DND-41 (cell line): ENCODE data around the gene AANAT.
A peak's percentile ranks its signal among the peaks of the same experiment; 100 is the strongest.

Source experiments
- ATAC-seq: fragments of 200-7000 bp; cut with Tn5 transposase; 3 replicates; pipeline ENCODE4 v1.9.1; 2021; ENCODE audit warnings: low read depth; ENCODE audit not compliant: insufficient read depth
- DNase-seq: peaks from one replicate; pipeline ENCODE4 v3.0.0-alpha.2; 2020
- H2AFZ ChIP-seq: 2 replicates; pipeline ENCODE4 v1.6.0; 2012; ENCODE audit warnings: low read depth, low read length
- H3K27ac ChIP-seq: 2 replicates; pipeline ENCODE4 v1.5.1; 2012; ENCODE audit warnings: low read length, inconsistent platforms
- H3K27me3 ChIP-seq: fragments of 200-600 bp; sonication (generic); 2 replicates; pipeline ENCODE4 v1.6.0; 2012; ENCODE audit warnings: low read length, mild to moderate bottlenecking, inconsistent platforms; ENCODE audit not compliant: insufficient read depth, poor library complexity
- H3K36me3 ChIP-seq: 2 replicates; pipeline ENCODE4 v1.5.1; 2012; ENCODE audit warnings: low read length, inconsistent platforms; ENCODE audit not compliant: insufficient read depth
- H3K4me1 ChIP-seq: 2 replicates; pipeline ENCODE4 v1.5.1; 2012; ENCODE audit warnings: mild to moderate bottlenecking, low read length; ENCODE audit not compliant: insufficient read depth
- H3K4me2 ChIP-seq: 2 replicates; pipeline ENCODE4 v1.6.0; 2012; ENCODE audit warnings: mild to moderate bottlenecking, moderate library complexity, low read length, inconsistent platforms; ENCODE audit not compliant: insufficient read depth
- H3K4me3 ChIP-seq, 2 experiments: fragments of 200-600 bp in 1 of 2; shearing (Covaris generic) in 1 of 2; 2 replicates each; pipeline ENCODE4 v1.5.1; 2012 to 2016; ENCODE audit warnings: inconsistent platforms in 2 of 2, low read length in 2 of 2, mild to moderate bottlenecking in 2 of 2, low read depth in 1 of 2, moderate library complexity in 1 of 2
- H3K79me2 ChIP-seq: 2 replicates; pipeline ENCODE4 v1.6.0; 2012; ENCODE audit warnings: low read length, inconsistent platforms; ENCODE audit not compliant: insufficient read depth
- H3K9ac ChIP-seq: 2 replicates; pipeline ENCODE4 v1.6.0; 2012; ENCODE audit warnings: low read depth, mild to moderate bottlenecking, inconsistent platforms, low read length, moderate library complexity
- H3K9me3 ChIP-seq: 2 replicates; pipeline ENCODE4 v1.5.1; 2012; ENCODE audit warnings: low read length, moderate library complexity, mild to moderate bottlenecking, inconsistent platforms; ENCODE audit not compliant: insufficient read depth, severe bottlenecking
- H4K20me1 ChIP-seq: 2 replicates; pipeline ENCODE4 v1.6.0; 2012; ENCODE audit warnings: low read length; ENCODE audit not compliant: insufficient read depth
- EZH2 ChIP-seq: IDR thresholded peaks from 3 replicates; pipeline ENCODE4 v1.6.1; 2012; ENCODE audit warnings: borderline replicate concordance, low read depth, mild to moderate bottlenecking, moderate library complexity, low read length, inconsistent platforms; ENCODE audit not compliant: severe bottlenecking
- TF ChIP-seq, protein P1 (sequence below): IDR thresholded peaks from 2 replicates; pipeline ENCODE4 v1.5.1; 2012; ENCODE audit warnings: borderline replicate concordance, low read length, moderate library complexity, mild to moderate bottlenecking; ENCODE audit not compliant: poor library complexity, severe bottlenecking; ENCODE audit errors: extremely low read depth

Gene AANAT

DNA sequence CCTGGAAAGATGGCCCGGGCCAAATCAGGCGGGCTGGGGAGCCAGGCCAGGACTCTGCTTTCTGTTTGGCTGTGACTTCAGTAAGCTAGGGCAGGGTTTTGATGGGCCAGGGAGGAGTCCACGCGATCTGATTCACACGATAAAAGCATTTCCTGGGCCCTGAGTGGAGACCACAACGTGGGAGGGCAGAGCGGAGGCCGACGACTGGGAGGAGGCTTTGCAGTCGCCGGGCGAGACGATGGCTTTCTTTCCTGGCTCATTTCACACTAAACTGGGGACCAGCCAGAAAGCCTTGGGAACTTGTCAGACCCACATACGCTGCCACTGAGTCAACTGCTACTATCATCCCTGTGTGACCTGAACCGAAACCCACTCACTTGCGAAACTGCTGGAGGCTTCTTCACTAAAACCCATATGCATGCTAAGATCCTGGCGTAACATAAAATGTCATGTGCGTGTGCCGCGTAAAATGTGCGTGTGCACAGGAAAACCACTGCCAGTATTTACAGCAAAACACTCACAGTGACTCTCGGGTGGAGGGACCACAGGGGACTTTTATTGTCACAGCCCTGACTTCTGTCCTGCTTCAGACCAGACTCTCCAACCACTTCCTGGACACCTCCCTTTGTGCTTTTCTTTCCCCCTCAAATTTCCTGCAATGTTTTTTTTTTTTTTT lies 48.0 kb downstream of the AANAT start:
- peaks cover 7% of the 10 kb centered on the region for H3K4me1 ChIP-seq
- H3K4me2 ChIP-seq: no peak overlapping the region
- no peak overlapping the region for H3K27ac ChIP-seq
- no peak overlapping the region for H3K4me3 ChIP-seq
- peak; percentile 64 for ATAC-seq
- no peaks in the 10 kb centered on the region for H3K9me3 ChIP-seq
- H4K20me1 ChIP-seq: no peaks in the 10 kb centered on the region
- no peak overlapping the region for H2AFZ ChIP-seq
- H3K9ac ChIP-seq: no peak overlapping the region
- DNase-seq: peak; percentile 21
- no peaks in the 10 kb centered on the region for H3K79me2 ChIP-seq
- no peaks in the 10 kb centered on the region for H3K36me3 ChIP-seq
- H3K27me3 ChIP-seq: no peaks in the 10 kb centered on the region
- TF ChIP-seq EZH2: no peak
- TF ChIP-seq, protein P1, sequence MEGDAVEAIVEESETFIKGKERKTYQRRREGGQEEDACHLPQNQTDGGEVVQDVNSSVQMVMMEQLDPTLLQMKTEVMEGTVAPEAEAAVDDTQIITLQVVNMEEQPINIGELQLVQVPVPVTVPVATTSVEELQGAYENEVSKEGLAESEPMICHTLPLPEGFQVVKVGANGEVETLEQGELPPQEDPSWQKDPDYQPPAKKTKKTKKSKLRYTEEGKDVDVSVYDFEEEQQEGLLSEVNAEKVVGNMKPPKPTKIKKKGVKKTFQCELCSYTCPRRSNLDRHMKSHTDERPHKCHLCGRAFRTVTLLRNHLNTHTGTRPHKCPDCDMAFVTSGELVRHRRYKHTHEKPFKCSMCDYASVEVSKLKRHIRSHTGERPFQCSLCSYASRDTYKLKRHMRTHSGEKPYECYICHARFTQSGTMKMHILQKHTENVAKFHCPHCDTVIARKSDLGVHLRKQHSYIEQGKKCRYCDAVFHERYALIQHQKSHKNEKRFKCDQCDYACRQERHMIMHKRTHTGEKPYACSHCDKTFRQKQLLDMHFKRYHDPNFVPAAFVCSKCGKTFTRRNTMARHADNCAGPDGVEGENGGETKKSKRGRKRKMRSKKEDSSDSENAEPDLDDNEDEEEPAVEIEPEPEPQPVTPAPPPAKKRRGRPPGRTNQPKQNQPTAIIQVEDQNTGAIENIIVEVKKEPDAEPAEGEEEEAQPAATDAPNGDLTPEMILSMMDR: no peak

DNA sequence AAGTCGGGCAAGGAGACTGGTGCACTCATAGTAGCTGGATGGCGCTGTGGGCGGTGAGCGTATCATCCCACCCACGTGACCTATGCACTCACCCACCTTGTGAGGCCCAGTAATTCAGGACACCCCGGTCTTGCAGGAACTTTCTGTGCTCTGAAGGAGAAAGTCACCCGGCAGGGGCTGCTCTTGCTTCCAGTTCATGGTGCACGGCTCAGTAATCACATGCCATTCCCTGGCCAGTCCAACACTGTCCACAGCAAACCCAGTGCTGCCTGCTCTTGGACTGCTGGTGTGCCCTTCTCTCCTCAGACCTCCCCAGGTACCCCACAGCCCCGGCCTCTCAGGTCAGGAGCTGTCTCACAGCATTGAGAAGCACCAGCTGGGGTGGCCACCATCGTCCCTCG lies 50.2 kb downstream of the AANAT start:
- Histone ChIP-seq H3K4me2 (no peak overlapping the region), H3K9me3 (no peaks in the 10 kb centered on the region), H3K27ac (no peak overlapping the region), H3K4me1 (peaks cover 7% of the 10 kb centered on the region), H3K27me3 (no peaks in the 10 kb centered on the region), H3K79me2 (no peaks in the 10 kb centered on the region), H3K36me3 (no peaks in the 10 kb centered on the region), H3K4me3 (no peak overlapping the region), H3K9ac (no peak overlapping the region), H4K20me1 (no peaks in the 10 kb centered on the region), H2AFZ (no peak overlapping the region)
- DNase-seq (no peak), ATAC-seq (no peak)
- no peak for TF ChIP-seq EZH2
- TF ChIP-seq, protein P1: no peak

DNA sequence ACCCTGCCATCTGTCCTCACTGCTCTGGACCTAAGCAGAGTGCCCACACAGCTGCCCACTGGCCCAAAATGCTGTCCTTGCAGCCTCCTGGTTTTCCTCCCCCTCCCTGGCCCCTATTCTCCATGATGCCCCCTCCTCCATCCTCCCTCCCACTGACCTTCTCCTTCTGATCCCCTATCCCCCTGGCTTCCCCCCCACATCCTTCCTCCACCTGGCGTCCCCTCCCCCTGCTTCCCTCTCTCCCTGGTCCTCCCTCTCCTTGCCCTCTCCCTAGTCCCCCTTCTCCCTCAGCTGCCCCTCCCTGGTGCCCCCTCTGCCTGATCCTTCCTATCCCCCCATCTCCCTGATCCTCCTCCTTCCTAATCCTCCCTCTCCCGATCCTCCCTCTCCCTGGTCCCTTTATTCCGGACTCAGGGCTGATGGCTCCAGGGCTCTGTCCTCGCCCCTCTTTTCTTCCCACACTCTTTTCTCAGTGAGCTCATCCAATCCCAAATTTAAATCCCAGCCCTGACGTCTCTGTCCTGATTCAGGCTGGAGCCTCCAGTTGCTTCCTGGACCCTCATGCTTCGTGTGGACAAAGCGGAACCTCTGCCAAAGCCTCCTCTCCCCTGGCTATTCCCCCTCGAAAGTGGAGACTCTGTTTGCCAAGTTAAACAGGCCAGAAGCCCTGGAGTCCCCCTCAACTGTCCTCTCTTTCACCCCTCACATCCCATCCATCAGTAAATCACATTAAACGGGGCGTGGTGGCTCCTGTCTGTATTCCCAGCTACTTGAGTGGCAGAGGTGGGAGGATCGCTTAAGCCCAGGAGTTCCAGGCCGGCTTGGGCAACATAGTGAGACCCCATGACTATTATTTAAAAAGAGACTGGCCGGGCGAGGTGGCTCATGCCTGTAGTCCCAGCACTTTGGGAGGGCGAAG lies 51.9 kb downstream of the AANAT start:
- no peaks in the 10 kb centered on the region for H3K9me3 ChIP-seq
- DNase-seq (no peak), ATAC-seq (no peak)
- H3K79me2 ChIP-seq: no peaks in the 10 kb centered on the region
- H3K4me3 ChIP-seq: no peak overlapping the region
- H3K9ac ChIP-seq: no peak overlapping the region
- TF ChIP-seq EZH2: no peak
- TF ChIP-seq, protein P1: no peak
- H3K36me3 ChIP-seq: no peaks in the 10 kb centered on the region
- no peak overlapping the region for H3K27ac ChIP-seq
- H4K20me1 ChIP-seq: no peaks in the 10 kb centered on the region
- peaks cover 15% of the 10 kb centered on the region for H3K4me1 ChIP-seq
- H3K27me3 ChIP-seq: no peaks in the 10 kb centered on the region
- no peak overlapping the region for H3K4me2 ChIP-seq
- no peak overlapping the region for H2AFZ ChIP-seq
